Caco-2 (cell line): ENCODE results near the gene PTPRG. TPM values are rescaled to one million over a fixed set of nuclear protein-coding genes. Genes with fewer than 3 reads are reported as not detected.

ENCODE experiments used
- BruUV-seq: library from RNA; stranded (reverse); fragments of 400-500 nt; replicated peaks from 2 replicates; lab custom pipeline; 2021; lab: Mats Ljungman, UMichigan
- CTCF ChIA-PET: fragments of 300-600 bp; sonication (Branson Sonifier 250); formaldehyde crosslinking; loops from one replicate; lab custom pipeline; 2022; ENCODE audit warnings: antibody characterized with exemption; lab: Charles Lee
- POLR2A ChIA-PET: fragments of 300-600 bp; sonication (Branson Sonifier 250); formaldehyde crosslinking; loops from one replicate; lab custom pipeline; 2022; ENCODE audit warnings: antibody characterized with exemption; lab: Charles Lee
- DNase-seq, 2 experiments: peaks; one replicate each; pipeline versions ENCODE4 v3.0.0 to v3.0.0-alpha.2; 2020 to 2022
- H3K27me3 ChIP-seq: replicated peaks from 2 replicates; pipeline ENCODE4 v1.6.0; 2011; ENCODE audit warnings: low read length; ENCODE audit not compliant: control insufficient read depth, insufficient read depth
- H3K36me3 ChIP-seq: 2 replicates; pipeline ENCODE4 v1.5.1; 2011; ENCODE audit warnings: low read length; ENCODE audit not compliant: control insufficient read depth, insufficient read depth
- H3K4me1 ChIP-seq: fragments of 250-450 bp; sonication (Bioruptor Pico); 2 replicates; pipeline ENCODE4 v1.5.1; 2020; ENCODE audit warnings: mild to moderate bottlenecking
- H3K4me3 ChIP-seq: 2 replicates; pipeline ENCODE4 v1.5.1; 2011; ENCODE audit warnings: low read depth, mild to moderate bottlenecking, control low read depth, low read length
- H3K9me3 ChIP-seq: fragments of 250-450 bp; sonication (Bioruptor Pico); 2 replicates; pipeline ENCODE4 v1.5.1; 2020; ENCODE audit warnings: mild to moderate bottlenecking, moderate library complexity
- H3K27ac Mint-ChIP-seq: one replicate; pipeline ENCODE4 v1.8.0; 2022; ENCODE audit warnings: mixed read lengths; ENCODE audit not compliant: unreplicated experiment
- H3K27me3 Mint-ChIP-seq: one replicate; pipeline ENCODE4 v1.8.0; 2022; ENCODE audit warnings: mixed read lengths; ENCODE audit not compliant: insufficient read depth, unreplicated experiment
- H3K36me3 Mint-ChIP-seq: one replicate; pipeline ENCODE4 v1.8.0; 2022; ENCODE audit warnings: mild to moderate bottlenecking, mixed read lengths; ENCODE audit not compliant: insufficient read depth, unreplicated experiment
- H3K4me1 Mint-ChIP-seq: one replicate; pipeline ENCODE4 v1.8.0; 2022; ENCODE audit warnings: low read depth, mixed read lengths; ENCODE audit not compliant: unreplicated experiment
- H3K4me3 Mint-ChIP-seq: one replicate; pipeline ENCODE4 v1.8.0; 2022; ENCODE audit warnings: mild to moderate bottlenecking, moderate library complexity, mixed read lengths; ENCODE audit not compliant: unreplicated experiment
- H3K9me3 Mint-ChIP-seq: one replicate; pipeline ENCODE4 v1.8.0; 2022; ENCODE audit warnings: mixed read lengths; ENCODE audit not compliant: unreplicated experiment
- intact Hi-C: fragments of 100-400 bp; cut with micrococcal nuclease; formaldehyde crosslinking; loops from one replicate; pipeline ENCODE4 v1.10.0; 2022; ENCODE audit not compliant: unreplicated experiment
- total RNA-seq: library from RNA; stranded (reverse); gene quantifications from 2 replicates; pipeline ENCODE4 v1.2.3, GENCODE V29; 2022
- TF ChIP-seq, protein P1 (sequence below), 2 experiments: fragments of 200-600 bp in 1 of 2; IDR thresholded peaks; 1 replicate in 1 of 2; 2 replicates in 1 of 2; pipeline versions ENCODE4 v1.5.1 to v1.8.0; 2011 to 2022; ENCODE audit warnings: antibody characterized with exemption in 1 of 2, control low read depth in 1 of 2, inconsistent platforms in 1 of 2, low read depth in 1 of 2, low read length in 1 of 2, mild to moderate bottlenecking in 1 of 2, moderate library complexity in 1 of 2; ENCODE audit not compliant: insufficient read depth in 1 of 2, severe bottlenecking in 1 of 2, unreplicated experiment in 1 of 2

Gene PTPRG
- total RNA-seq, 1 experiment from 2014 or later = 46.4 TPM

DNA sequence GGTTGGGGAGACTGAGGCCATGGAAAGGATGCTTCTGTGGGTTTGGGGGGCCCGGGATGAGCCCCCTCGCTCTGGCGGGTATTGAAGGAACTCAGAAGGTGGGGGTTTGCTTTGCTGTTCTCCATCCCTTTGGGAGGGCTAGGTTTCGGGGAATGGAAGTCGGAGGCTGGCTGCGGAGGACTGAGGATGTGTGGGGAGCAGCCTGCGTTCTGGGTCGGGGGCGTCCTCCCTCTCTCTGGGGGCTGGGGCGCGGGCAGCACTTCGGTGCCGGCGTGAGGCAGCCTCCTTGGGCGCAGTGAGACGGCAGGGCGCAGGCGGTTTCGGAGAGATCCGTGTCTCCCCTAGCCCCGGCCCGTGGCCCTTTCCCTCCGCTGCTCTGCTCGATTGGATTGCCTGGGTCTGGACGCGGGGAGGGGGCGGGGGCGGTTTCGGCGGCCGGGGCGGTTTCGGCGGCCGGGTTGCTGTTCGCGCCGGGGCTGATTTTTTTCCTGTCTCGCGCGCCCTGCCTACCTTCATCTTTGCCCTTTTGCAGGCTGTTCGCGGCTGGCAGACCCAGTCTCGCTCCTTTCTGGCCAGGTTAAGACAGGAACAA lies 1.4 kb downstream of the PTPRG start:
- H3K9me3 ChIP-seq = no peaks in the 10 kb centered on the region
- intact Hi-C loops = loop anchor here (5.0 kb wide), 2 partner anchors 164 to 214 kb away; no protein-coding TSS in a partner anchor
- DNase-seq = peak in 1 of 2 experiments; percentile 40
- Mint-ChIP-seq H3K27me3 (no peaks in the 10 kb centered on the region), H3K36me3 (peaks cover 19% of the 10 kb centered on the region), H3K4me3 (peak overlapping the region; percentile 86), H3K4me1 (peaks cover 6% of the 10 kb centered on the region), H3K9me3 (no peaks in the 10 kb centered on the region), H3K27ac (peak overlapping the region; percentile 61)
- no peaks in the 10 kb centered on the region for H3K36me3 ChIP-seq
- POLR2A ChIA-PET = no interaction called here
- H3K4me3 ChIP-seq = peak overlapping the region; percentile 87
- CTCF ChIA-PET = no interaction called here
- H3K27me3 ChIP-seq = no peaks in the 10 kb centered on the region
- BruUV-seq = no TSS peak
- H3K4me1 ChIP-seq = peaks cover 8% of the 10 kb centered on the region
- TF ChIP-seq, protein P1, sequence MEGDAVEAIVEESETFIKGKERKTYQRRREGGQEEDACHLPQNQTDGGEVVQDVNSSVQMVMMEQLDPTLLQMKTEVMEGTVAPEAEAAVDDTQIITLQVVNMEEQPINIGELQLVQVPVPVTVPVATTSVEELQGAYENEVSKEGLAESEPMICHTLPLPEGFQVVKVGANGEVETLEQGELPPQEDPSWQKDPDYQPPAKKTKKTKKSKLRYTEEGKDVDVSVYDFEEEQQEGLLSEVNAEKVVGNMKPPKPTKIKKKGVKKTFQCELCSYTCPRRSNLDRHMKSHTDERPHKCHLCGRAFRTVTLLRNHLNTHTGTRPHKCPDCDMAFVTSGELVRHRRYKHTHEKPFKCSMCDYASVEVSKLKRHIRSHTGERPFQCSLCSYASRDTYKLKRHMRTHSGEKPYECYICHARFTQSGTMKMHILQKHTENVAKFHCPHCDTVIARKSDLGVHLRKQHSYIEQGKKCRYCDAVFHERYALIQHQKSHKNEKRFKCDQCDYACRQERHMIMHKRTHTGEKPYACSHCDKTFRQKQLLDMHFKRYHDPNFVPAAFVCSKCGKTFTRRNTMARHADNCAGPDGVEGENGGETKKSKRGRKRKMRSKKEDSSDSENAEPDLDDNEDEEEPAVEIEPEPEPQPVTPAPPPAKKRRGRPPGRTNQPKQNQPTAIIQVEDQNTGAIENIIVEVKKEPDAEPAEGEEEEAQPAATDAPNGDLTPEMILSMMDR (IDR thresholded peaks at IDR 0.05; ENCODE audit: insufficient read depth in 1 of 2, low read depth in 1 of 2, low read length in 1 of 2, severe bottlenecking in 1 of 2, unreplicated experiment in 1 of 2) = no peak

DNA sequence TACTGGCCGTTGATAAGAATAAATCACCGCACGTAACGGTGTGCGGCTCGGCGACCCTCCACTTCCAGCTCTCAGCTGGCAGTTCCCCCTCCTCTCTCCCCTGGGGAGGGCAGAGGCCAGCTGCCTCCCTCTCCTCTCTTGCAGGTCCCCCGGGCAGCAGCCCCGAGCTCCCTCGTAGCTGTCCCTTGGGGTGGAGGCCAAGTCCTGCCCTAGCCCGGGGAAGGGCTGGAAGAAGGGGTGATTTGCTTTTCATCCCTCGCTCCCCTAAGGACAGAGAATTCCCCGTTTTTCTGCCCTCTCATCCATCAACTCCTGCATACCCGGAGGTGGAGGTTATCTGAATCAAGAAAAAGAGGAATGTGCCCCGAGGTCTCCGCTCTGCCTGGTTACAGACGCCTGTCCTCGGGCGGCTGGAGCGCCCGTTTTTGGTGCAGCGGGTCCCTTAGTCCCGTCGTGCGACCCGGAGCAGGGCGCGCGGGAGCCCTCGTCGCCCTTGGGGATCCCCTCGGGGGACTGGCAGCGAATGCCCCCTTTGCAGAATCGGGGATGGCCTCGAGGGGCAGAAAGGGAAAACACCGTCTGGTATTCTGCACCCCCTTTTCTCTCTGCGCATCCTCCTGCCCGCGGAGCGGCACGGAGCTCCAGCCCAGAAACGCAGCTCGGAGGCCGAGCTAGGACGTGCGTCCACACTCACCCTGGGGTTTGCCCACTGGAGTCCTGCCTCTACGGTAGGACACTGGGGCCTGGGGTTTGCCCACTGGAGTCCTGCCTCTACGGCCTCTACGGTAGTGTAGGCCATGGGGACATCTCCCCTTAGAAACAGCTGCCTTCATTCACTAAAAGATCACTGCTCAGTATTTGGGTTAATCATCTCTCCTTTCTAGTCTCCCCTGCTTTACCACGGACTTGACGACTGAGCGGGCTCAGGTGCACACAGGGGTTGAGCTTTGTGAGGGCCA lies 2.2 kb downstream of the PTPRG start:
- peaks cover 6% of the 10 kb centered on the region for H3K4me1 Mint-ChIP-seq
- H3K27me3 Mint-ChIP-seq = no peaks in the 10 kb centered on the region
- intact Hi-C loops = loop anchor here (5.0 kb wide), 2 partner anchors 164 to 214 kb away; no protein-coding TSS in a partner anchor
- Histone ChIP-seq H3K27me3 (no peaks in the 10 kb centered on the region), H3K36me3 (no peaks in the 10 kb centered on the region), H3K9me3 (no peaks in the 10 kb centered on the region), H3K4me3 (peak overlapping the region; percentile 87), H3K4me1 (peaks cover 8% of the 10 kb centered on the region)
- H3K4me3 Mint-ChIP-seq = peak overlapping the region; percentile 86
- CTCF ChIA-PET = no interaction called here
- TF ChIP-seq, protein P1 (IDR thresholded peaks at IDR 0.05; ENCODE audit: insufficient read depth in 1 of 2, low read depth in 1 of 2, low read length in 1 of 2, severe bottlenecking in 1 of 2, unreplicated experiment in 1 of 2) = no peak
- POLR2A ChIA-PET = no interaction called here
- BruUV-seq = no TSS peak
- H3K9me3 Mint-ChIP-seq = no peaks in the 10 kb centered on the region
- peak overlapping the region; percentile 61 for H3K27ac Mint-ChIP-seq
- peaks cover 19% of the 10 kb centered on the region for H3K36me3 Mint-ChIP-seq
- DNase-seq = peak in 1 of 2 experiments; percentile 7

DNA sequence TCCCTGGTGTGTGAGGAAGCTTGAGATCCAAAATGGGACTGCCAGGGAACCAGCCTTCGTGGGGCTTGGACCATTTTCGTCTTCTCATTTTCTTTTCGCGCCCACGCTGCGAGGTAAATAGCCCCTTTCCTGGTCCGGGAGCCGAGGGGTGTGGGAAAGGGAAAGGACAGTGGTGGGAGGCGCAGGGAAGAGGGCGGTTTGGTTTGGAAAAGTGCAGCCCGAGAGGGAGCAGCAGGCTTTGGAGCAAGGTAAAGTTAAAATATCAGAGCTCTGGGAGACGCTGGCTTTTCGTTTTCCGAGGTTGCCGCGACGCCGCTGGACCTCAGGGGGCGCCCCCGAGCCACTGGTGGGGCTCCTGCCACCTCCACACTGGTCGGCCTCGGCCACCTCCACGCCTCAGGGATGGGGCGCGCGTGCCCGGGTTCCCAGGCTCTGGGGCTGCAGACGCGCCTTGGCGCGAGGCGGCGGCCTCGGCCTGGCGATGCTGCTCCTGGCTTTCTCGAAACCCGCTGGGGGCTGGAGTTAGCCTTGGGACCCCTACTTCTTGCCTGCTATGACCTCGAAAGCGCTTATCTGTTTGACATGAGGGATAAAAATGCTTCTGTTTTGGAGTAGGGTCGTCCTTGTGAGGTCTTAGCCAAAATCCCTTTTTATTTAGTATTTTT lies 3.2 kb downstream of the PTPRG start:
- POLR2A ChIA-PET = no interaction called here

More for the DNA sequence above, 3.2 kb downstream of the PTPRG start:
- intact Hi-C loops = loop anchor here (5.0 kb wide), 2 partner anchors 163 to 213 kb away; no protein-coding TSS in a partner anchor
- Mint-ChIP-seq H3K9me3 (no peaks in the 10 kb centered on the region), H3K4me1 (peaks cover 6% of the 10 kb centered on the region), H3K27me3 (no peaks in the 10 kb centered on the region), H3K27ac (no peak overlapping the region), H3K4me3 (peak overlapping the region; percentile 86), H3K36me3 (peaks cover 19% of the 10 kb centered on the region)
- CTCF ChIA-PET = no interaction called here
- DNase-seq = peak in 1 of 2 experiments; percentile 28
- Histone ChIP-seq H3K4me3 (no peak overlapping the region), H3K27me3 (no peaks in the 10 kb centered on the region), H3K36me3 (no peaks in the 10 kb centered on the region), H3K4me1 (peaks cover 5% of the 10 kb centered on the region), H3K9me3 (no peaks in the 10 kb centered on the region)
- TF ChIP-seq, protein P1 (IDR thresholded peaks at IDR 0.05; ENCODE audit: insufficient read depth in 1 of 2, low read depth in 1 of 2, low read length in 1 of 2, severe bottlenecking in 1 of 2, unreplicated experiment in 1 of 2) = no peak
- no TSS peak for BruUV-seq
